OCI-LY3 (cell line): ENCODE measurements around the gene TINAG.

Source experiments
- H2AFZ ChIP-seq: fragments of 200-600, 300-600 bp; shearing (Covaris generic); 2 replicates; pipeline ENCODE4 v1.6.0; 2014; ENCODE audit warnings: antibody characterized with exemption, low read depth, low read length
- H3K27ac ChIP-seq: fragments of 200-600, 300-600 bp; sonication (generic); 2 replicates; pipeline ENCODE4 v1.5.1; 2014; ENCODE audit warnings: mild to moderate bottlenecking, low read length, moderate library complexity, mixed read lengths
- H3K27me3 ChIP-seq: fragments of 200-600, 300-600 bp; sonication (generic); 2 replicates; pipeline ENCODE4 v1.6.1; 2014; ENCODE audit warnings: low read depth, low read length, mixed read lengths
- H3K36me3 ChIP-seq: fragments of 200-600, 300-600 bp; sonication (generic); replicated peaks from 2 replicates; pipeline ENCODE3; 2014; ENCODE audit warnings: low read depth, low read length, mixed read lengths
- H3K4me1 ChIP-seq: fragments of 300-600, 200-600 bp; sonication (generic); 2 replicates; pipeline ENCODE4 v1.6.1; 2014; ENCODE audit warnings: low read length, mixed read lengths
- H3K4me2 ChIP-seq: fragments of 200-600, 300-600 bp; sonication (generic); 2 replicates; pipeline ENCODE4 v1.6.1; 2014; ENCODE audit warnings: low read length, mixed read lengths
- H3K4me3 ChIP-seq: fragments of 300-600, 200-600 bp; sonication (generic); 2 replicates; pipeline ENCODE4 v1.5.1; 2014; ENCODE audit warnings: antibody characterized with exemption, mild to moderate bottlenecking, low read length, moderate library complexity
- H3K79me2 ChIP-seq: fragments of 300-600, 200-600 bp; shearing (Covaris generic); 2 replicates; pipeline ENCODE4 v1.6.1; 2014; ENCODE audit warnings: mild to moderate bottlenecking, low read length, mixed read lengths
- H3K9ac ChIP-seq: fragments of 300-600, 200-600 bp; shearing (Covaris generic); 2 replicates; pipeline ENCODE4 v1.6.0; 2014; ENCODE audit warnings: mild to moderate bottlenecking, low read length, moderate library complexity
- H3K9me3 ChIP-seq: fragments of 200-600, 300-600 bp; shearing (Covaris generic); 2 replicates; pipeline ENCODE4 v1.6.1; 2014; ENCODE audit warnings: low read length, mixed read lengths; ENCODE audit not compliant: insufficient read depth
- H4K20me1 ChIP-seq: fragments of 200-600, 300-600 bp; sonication (generic); 2 replicates; pipeline ENCODE4 v1.6.1; 2016; ENCODE audit warnings: low read length, mixed read lengths; ENCODE audit not compliant: insufficient read depth
- EZH2phosphoT487 ChIP-seq: fragments of 200-600 bp; shearing (Covaris generic); IDR thresholded peaks from 2 replicates; pipeline ENCODE4 v1.6.1; 2018; ENCODE audit warnings: antibody characterized with exemption, mixed run types, low read depth
- TF ChIP-seq, protein P1 (sequence below): fragments of 200-600, 300-600 bp; sonication (generic); IDR thresholded peaks from 2 replicates; pipeline ENCODE4 v1.5.1; 2014; ENCODE audit warnings: antibody characterized with exemption, low read length, low read depth

Gene TINAG

DNA sequence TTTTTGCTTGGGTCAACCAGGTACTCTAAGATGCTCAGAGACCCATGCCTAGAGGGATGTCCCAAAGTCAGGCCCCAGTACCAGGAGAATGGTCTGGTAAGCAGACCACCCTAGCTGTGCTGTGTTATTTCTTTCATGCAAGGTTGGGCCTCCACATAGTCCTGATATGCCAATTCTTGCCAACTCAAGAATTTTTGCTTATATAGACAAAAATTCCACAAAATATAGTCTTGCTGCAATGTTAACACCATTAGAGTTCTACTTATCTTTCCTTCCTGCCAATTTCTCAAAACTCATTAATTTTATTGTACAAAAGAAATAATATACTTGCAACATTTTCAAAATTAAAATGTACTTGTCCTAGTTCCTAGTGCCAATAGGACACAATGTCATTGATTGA, 33.9 kb upstream of the TINAG start:
- no peak overlapping the region for H2AFZ ChIP-seq
- no peak overlapping the region for H3K4me3 ChIP-seq
- peaks cover 21% of the 10 kb centered on the region for H3K4me1 ChIP-seq
- peaks cover 11% of the 10 kb centered on the region for H3K27me3 ChIP-seq
- no peak overlapping the region for H3K9ac ChIP-seq
- no peak overlapping the region for H3K4me2 ChIP-seq
- no peaks in the 10 kb centered on the region for H3K9me3 ChIP-seq
- no peaks in the 10 kb centered on the region for H4K20me1 ChIP-seq
- TF ChIP-seq EZH2phosphoT487, result no peak
- TF ChIP-seq, protein P1, sequence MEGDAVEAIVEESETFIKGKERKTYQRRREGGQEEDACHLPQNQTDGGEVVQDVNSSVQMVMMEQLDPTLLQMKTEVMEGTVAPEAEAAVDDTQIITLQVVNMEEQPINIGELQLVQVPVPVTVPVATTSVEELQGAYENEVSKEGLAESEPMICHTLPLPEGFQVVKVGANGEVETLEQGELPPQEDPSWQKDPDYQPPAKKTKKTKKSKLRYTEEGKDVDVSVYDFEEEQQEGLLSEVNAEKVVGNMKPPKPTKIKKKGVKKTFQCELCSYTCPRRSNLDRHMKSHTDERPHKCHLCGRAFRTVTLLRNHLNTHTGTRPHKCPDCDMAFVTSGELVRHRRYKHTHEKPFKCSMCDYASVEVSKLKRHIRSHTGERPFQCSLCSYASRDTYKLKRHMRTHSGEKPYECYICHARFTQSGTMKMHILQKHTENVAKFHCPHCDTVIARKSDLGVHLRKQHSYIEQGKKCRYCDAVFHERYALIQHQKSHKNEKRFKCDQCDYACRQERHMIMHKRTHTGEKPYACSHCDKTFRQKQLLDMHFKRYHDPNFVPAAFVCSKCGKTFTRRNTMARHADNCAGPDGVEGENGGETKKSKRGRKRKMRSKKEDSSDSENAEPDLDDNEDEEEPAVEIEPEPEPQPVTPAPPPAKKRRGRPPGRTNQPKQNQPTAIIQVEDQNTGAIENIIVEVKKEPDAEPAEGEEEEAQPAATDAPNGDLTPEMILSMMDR, result no peak
- no peaks in the 10 kb centered on the region for H3K79me2 ChIP-seq
- H3K36me3 ChIP-seq, result no peaks in the 10 kb centered on the region
- no peak overlapping the region for H3K27ac ChIP-seq

DNA sequence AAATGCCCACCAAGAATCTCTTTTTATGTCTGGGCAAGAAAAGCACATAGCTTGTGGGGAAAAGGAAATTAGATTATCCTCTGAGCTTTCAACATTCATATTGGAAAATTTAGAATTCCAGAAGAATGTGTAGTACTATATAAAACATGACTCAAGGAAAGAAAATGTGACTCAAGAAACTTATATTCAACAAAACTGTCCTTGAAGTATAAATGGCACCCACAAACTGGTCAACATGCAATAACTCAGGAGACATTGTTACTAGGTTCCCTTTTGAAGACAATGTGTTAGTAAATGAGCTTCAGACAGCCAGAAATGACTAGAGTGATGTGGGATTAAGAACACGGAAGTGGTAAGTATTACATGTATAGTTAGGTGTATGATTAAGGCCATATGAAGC, 26.1 kb upstream of the TINAG start:
- no peak overlapping the region for H3K27ac ChIP-seq
- H3K9ac ChIP-seq, result no peak overlapping the region
- H3K4me2 ChIP-seq, result no peak overlapping the region
- no peaks in the 10 kb centered on the region for H4K20me1 ChIP-seq
- TF ChIP-seq, protein P1, result no peak
- no peak for TF ChIP-seq EZH2phosphoT487
- no peak overlapping the region for H3K4me3 ChIP-seq
- no peaks in the 10 kb centered on the region for H3K79me2 ChIP-seq
- no peaks in the 10 kb centered on the region for H3K4me1 ChIP-seq
- no peak overlapping the region for H2AFZ ChIP-seq
- no peaks in the 10 kb centered on the region for H3K27me3 ChIP-seq
- H3K9me3 ChIP-seq, result no peaks in the 10 kb centered on the region
- no peaks in the 10 kb centered on the region for H3K36me3 ChIP-seq

DNA sequence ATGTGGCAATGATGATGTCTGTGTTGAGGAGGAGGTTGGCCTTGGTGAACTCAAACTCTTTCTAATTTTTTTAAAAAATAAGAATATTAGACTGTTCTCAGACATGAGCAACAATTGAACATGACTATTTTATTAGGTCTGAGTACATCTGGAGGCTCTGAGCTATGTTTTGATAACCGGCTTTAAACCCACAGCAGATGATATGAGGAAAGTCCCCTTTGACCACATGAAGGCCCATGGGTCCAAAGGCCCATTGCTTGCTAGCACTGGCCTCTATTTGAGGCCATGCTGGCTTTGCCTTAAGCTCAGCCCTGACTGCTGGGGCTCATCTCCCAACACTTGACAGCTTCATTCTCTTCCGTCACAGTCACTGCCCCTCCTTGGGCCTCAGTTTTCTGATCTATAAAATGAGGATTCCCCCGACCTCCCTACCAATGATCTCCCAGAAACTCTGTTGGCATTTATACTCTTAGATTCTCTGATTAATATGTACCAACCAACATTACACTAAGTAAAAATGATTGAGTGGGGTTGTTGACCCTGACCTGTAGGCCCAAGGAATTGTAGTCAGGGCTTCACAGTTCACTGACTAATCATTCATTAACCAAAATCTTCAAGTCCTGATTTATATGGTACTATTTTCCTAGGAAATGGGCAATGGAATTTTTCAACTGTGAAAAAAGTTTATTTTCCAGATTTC, 23.9 kb upstream of the TINAG start:
- Histone ChIP-seq H2AFZ (no peak overlapping the region), H3K27ac (no peak overlapping the region), H3K4me3 (no peak overlapping the region), H3K9me3 (no peaks in the 10 kb centered on the region), H4K20me1 (no peaks in the 10 kb centered on the region), H3K4me2 (no peak overlapping the region), H3K79me2 (no peaks in the 10 kb centered on the region), H3K27me3 (peaks cover 14% of the 10 kb centered on the region), H3K9ac (no peak overlapping the region), H3K4me1 (no peaks in the 10 kb centered on the region), H3K36me3 (no peaks in the 10 kb centered on the region)
- TF ChIP-seq, protein P1, result no peak
- TF ChIP-seq EZH2phosphoT487, result no peak

DNA sequence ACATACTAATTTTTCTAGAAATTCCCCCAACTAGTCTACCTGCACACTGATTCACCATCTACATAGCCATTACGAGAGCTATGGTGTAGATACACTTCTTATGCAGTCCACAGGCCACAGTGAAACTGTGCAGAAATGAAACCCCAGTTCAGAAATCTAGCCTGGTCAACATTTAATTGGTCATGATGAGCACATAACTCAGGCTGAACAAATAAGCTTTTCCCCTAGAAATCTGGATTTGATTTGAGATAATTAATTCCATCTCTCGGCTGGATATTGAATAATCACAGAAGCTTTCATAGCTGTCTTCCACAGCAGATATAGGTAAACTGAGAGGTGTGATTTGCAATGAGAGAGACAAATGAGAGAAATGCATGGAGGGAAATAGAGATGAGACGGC, 22.6 kb upstream of the TINAG start:
- Histone ChIP-seq H2AFZ (no peak overlapping the region), H3K36me3 (no peaks in the 10 kb centered on the region), H3K9me3 (no peaks in the 10 kb centered on the region), H3K4me2 (no peak overlapping the region), H3K79me2 (no peaks in the 10 kb centered on the region), H3K4me1 (peaks cover 7% of the 10 kb centered on the region), H3K27ac (no peak overlapping the region), H3K27me3 (peaks cover 24% of the 10 kb centered on the region), H3K9ac (no peak overlapping the region), H3K4me3 (no peak overlapping the region), H4K20me1 (no peaks in the 10 kb centered on the region)
- TF ChIP-seq EZH2phosphoT487, result no peak
- TF ChIP-seq, protein P1, result no peak
